H9 (cell line): ENCODE measurements around the gene SLC39A7. TPM values are rescaled to one million over a fixed set of nuclear protein-coding genes. Genes with fewer than 3 reads are reported as not detected.

Source experiments
- DNase-seq: peaks from one replicate; pipeline ENCODE4 v3.0.0-alpha.2; 2017
- H2AFZ ChIP-seq: one replicate; pipeline ENCODE4 v1.6.1; 2013; ENCODE audit warnings: mild to moderate bottlenecking, low read length, control low read depth, moderate library complexity
- H2AK5ac ChIP-seq: 2 replicates; pipeline ENCODE4 v1.6.1; 2013; ENCODE audit warnings: low read length, control low read depth, mixed read lengths; ENCODE audit not compliant: insufficient read length
- H2BK120ac ChIP-seq: one replicate; pipeline ENCODE4 v1.6.1; 2013; ENCODE audit warnings: low read depth, mild to moderate bottlenecking, low read length, control low read depth, inconsistent platforms; ENCODE audit not compliant: poor library complexity, severe bottlenecking
- H2BK12ac ChIP-seq: 2 replicates; pipeline ENCODE4 v1.6.1; 2013; ENCODE audit warnings: low read length, control low read depth, mixed read lengths, low read depth; ENCODE audit not compliant: insufficient read length
- H2BK15ac ChIP-seq: 2 replicates; pipeline ENCODE4 v1.6.1; 2013; ENCODE audit warnings: low read depth, low read length, control low read depth
- H2BK20ac ChIP-seq: one replicate; pipeline ENCODE4 v1.6.1; 2013; ENCODE audit warnings: low read depth, mild to moderate bottlenecking, low read length, control low read depth, inconsistent platforms; ENCODE audit not compliant: poor library complexity, severe bottlenecking
- H2BK5ac ChIP-seq: 2 replicates; pipeline ENCODE4 v1.6.1; 2013; ENCODE audit warnings: low read length, control low read depth, mixed read lengths; ENCODE audit not compliant: insufficient read length
- H3K14ac ChIP-seq: 2 replicates; pipeline ENCODE4 v1.6.1; 2013; ENCODE audit warnings: low read length, control low read depth; ENCODE audit not compliant: insufficient read depth
- H3K18ac ChIP-seq: 2 replicates; pipeline ENCODE4 v1.6.1; 2013; ENCODE audit warnings: low read depth, mild to moderate bottlenecking, mixed read lengths, low read length, control low read depth; ENCODE audit not compliant: insufficient read length
- H3K23ac ChIP-seq: 2 replicates; pipeline ENCODE4 v1.6.1; 2013; ENCODE audit warnings: low read length, control low read depth, mixed read lengths, low read depth; ENCODE audit not compliant: insufficient read length
- H3K23me2 ChIP-seq: 2 replicates; pipeline ENCODE4 v1.6.1; 2013; ENCODE audit warnings: low read depth, mild to moderate bottlenecking, mixed read lengths, low read length, control low read depth; ENCODE audit not compliant: insufficient read length, poor library complexity, severe bottlenecking
- H3K27ac ChIP-seq: 2 replicates; pipeline ENCODE4 v1.5.1; 2013; ENCODE audit warnings: low read length, control low read depth, mixed read lengths, low read depth; ENCODE audit not compliant: insufficient read length
- H3K27me3 ChIP-seq: 2 replicates; pipeline ENCODE4 v1.6.1; 2013; ENCODE audit warnings: low read length, control low read depth, inconsistent platforms; ENCODE audit not compliant: insufficient read depth
- H3K4ac ChIP-seq: 2 replicates; pipeline ENCODE4 v1.6.1; 2013; ENCODE audit warnings: low read depth, mild to moderate bottlenecking, control low read depth, inconsistent platforms, low read length, moderate library complexity
- H3K4me1 ChIP-seq: 2 replicates; pipeline ENCODE4 v1.6.1; 2013; ENCODE audit warnings: low read length, control low read depth, inconsistent platforms; ENCODE audit not compliant: insufficient read depth
- H3K4me2 ChIP-seq: 2 replicates; pipeline ENCODE4 v1.6.1; 2013; ENCODE audit warnings: low read length, control low read depth, mixed read lengths; ENCODE audit not compliant: insufficient read length, insufficient read depth
- H3K56ac ChIP-seq: 2 replicates; pipeline ENCODE4 v1.6.1; 2013; ENCODE audit warnings: low read depth, mild to moderate bottlenecking, mixed read lengths, low read length, control low read depth; ENCODE audit not compliant: insufficient read length
- H3K79me1 ChIP-seq: 2 replicates; pipeline ENCODE4 v1.6.1; 2013; ENCODE audit warnings: low read depth, mild to moderate bottlenecking, moderate library complexity, low read length, control low read depth, inconsistent platforms; ENCODE audit not compliant: insufficient read depth, poor library complexity, severe bottlenecking
- H3K79me2 ChIP-seq: 2 replicates; pipeline ENCODE4 v1.6.1; 2013; ENCODE audit warnings: low read length, control low read depth, inconsistent platforms; ENCODE audit not compliant: insufficient read depth
- H3K9ac ChIP-seq: 2 replicates; pipeline ENCODE4 v1.6.1; 2013; ENCODE audit warnings: low read length, control low read depth, mixed read lengths; ENCODE audit not compliant: insufficient read length; ENCODE audit errors: extremely low read depth
- H3K9me3 ChIP-seq: one replicate; pipeline ENCODE4 v1.6.1; 2013; ENCODE audit warnings: low read depth, low read length, inconsistent platforms; ENCODE audit not compliant: control insufficient read depth
- H3T11ph ChIP-seq: one replicate; pipeline ENCODE4 v1.6.1; 2013; ENCODE audit warnings: mild to moderate bottlenecking, low read length, control low read depth, inconsistent platforms
- H4K20me1 ChIP-seq: one replicate; pipeline ENCODE4 v1.6.1; 2013; ENCODE audit not compliant: control insufficient read depth, insufficient read length, insufficient read depth
- H4K5ac ChIP-seq: 2 replicates; pipeline ENCODE4 v1.6.1; 2013; ENCODE audit warnings: low read depth, mild to moderate bottlenecking, mixed read lengths, low read length, control low read depth; ENCODE audit not compliant: insufficient read length
- H4K8ac ChIP-seq: replicated peaks from 2 replicates; pipeline ENCODE4 v1.6.1; 2013; ENCODE audit warnings: low read length, control low read depth, mixed read lengths, low read depth; ENCODE audit not compliant: insufficient read length
- H4K91ac ChIP-seq: 2 replicates; pipeline ENCODE4 v1.6.1; 2013; ENCODE audit warnings: low read depth, mild to moderate bottlenecking, moderate library complexity, mixed read lengths, low read length, control low read depth; ENCODE audit not compliant: insufficient read length
- H3K27ac Mint-ChIP-seq, 3 experiments: 2 replicates in 2 of 3; 3 replicates in 1 of 3; pipeline ENCODE4 v1.8.0; 2020 to 2021; ENCODE audit warnings: mixed read lengths in 3 of 3, mild to moderate bottlenecking in 1 of 3, moderate library complexity in 1 of 3
- H3K27me3 Mint-ChIP-seq: 2 replicates; pipeline ENCODE4 v1.8.0; 2021; ENCODE audit warnings: low read depth, mild to moderate bottlenecking, moderate library complexity, mixed read lengths
- H3K36me3 Mint-ChIP-seq, 3 experiments: 2 replicates in 2 of 3; 3 replicates in 1 of 3; pipeline ENCODE4 v1.8.0; 2020 to 2021; ENCODE audit warnings: low read depth in 3 of 3, mixed read lengths in 3 of 3; ENCODE audit not compliant: insufficient read depth in 1 of 3
- H3K4me1 Mint-ChIP-seq, 2 experiments: 2 replicates each; pipeline ENCODE4 v1.8.0; 2020; ENCODE audit warnings: mixed read lengths in 2 of 2
- H3K4me3 Mint-ChIP-seq, 2 experiments: 2 replicates in 1 of 2; 3 replicates in 1 of 2; pipeline ENCODE4 v1.8.0; 2020 to 2021; ENCODE audit warnings: mild to moderate bottlenecking in 2 of 2, mixed read lengths in 2 of 2, moderate library complexity in 1 of 2
- H3K9me3 Mint-ChIP-seq, 2 experiments: 2 replicates in 1 of 2; 3 replicates in 1 of 2; pipeline ENCODE4 v1.8.0; 2020; ENCODE audit warnings: mild to moderate bottlenecking in 2 of 2, mixed read lengths in 2 of 2, moderate library complexity in 1 of 2
- CTCF ChIP-seq: fragments of 200-600 bp; sonication (generic); conservative IDR thresholded peaks from 3 replicates; pipeline ENCODE4 v1.8.0; 2021; ENCODE audit warnings: antibody characterized with exemption, mild to moderate bottlenecking
- WGBS: extraction: QIAGEN DNeasy Blood & Tissue Kit; methylation state at CpG from one replicate; pipeline ENCODE4 v1.1.7; 2013; ENCODE audit warnings: missing lambda C conversion rate, low lambda C conversion rate, mixed read lengths; ENCODE audit not compliant: insufficient read length; ENCODE audit errors: extremely low coverage; 5-methylcytosine and 5-hydroxymethylcytosine counted together
- total RNA-seq: library from RNA; stranded (reverse); gene quantifications from 2 replicates; pipeline ENCODE4 v1.2.1, GENCODE V29; 2021

Gene SLC39A7
- total RNA-seq, 1 experiment from 2014 or later = 107 TPM

- Histone ChIP-seq H3K23ac (no peak overlapping the region), H3K27ac (no peak overlapping the region), H3K9me3 (no peaks in the 10 kb centered on the region), H4K20me1 (no peaks in the 10 kb centered on the region), H3K4ac (no peak overlapping the region), H2BK12ac (no peak overlapping the region), H2BK5ac (no peak overlapping the region), H3K79me1 (no peaks in the 10 kb centered on the region), H4K91ac (no peak overlapping the region), H2BK20ac (no peak overlapping the region), H3K23me2 (no peaks in the 10 kb centered on the region), H4K5ac (no peak overlapping the region), H3T11ph (no peak overlapping the region), H2AK5ac (no peak overlapping the region), H3K18ac (no peak overlapping the region), H3K27me3 (no peaks in the 10 kb centered on the region; the same call in 1 of the 2 replicates), H3K79me2 (no peaks in the 10 kb centered on the region), H3K9ac (no peak overlapping the region), H3K56ac (no peak overlapping the region), H2BK120ac (no peak overlapping the region), H3K4me2 (no peak overlapping the region), H3K4me1 (no peaks in the 10 kb centered on the region), H2BK15ac (no peak overlapping the region), H3K14ac (no peak overlapping the region), H4K8ac (no peak overlapping the region), H2AFZ (no peak overlapping the region)
- no peaks in the 10 kb centered on the region for H3K9me3 Mint-ChIP-seq
- no peak for DNase-seq
- WGBS = no CpG with 5 or more reads among the region's 3 CpGs
- no peaks in the 10 kb centered on the region for H3K36me3 Mint-ChIP-seq
- no peak for TF ChIP-seq CTCF
- peaks cover 85% of the 10 kb centered on the region for H3K27me3 Mint-ChIP-seq
- H3K4me1 Mint-ChIP-seq = no peaks in the 10 kb centered on the region
- no peak overlapping the region for H3K4me3 Mint-ChIP-seq
- no peak overlapping the region for H3K27ac Mint-ChIP-seq
Measured at GRCh38 chr6:33241968-33242367, 41.3 kb downstream of the SLC39A7 start.
